SHP77 treated with DMSO at 0.1 percent for 48 hours (cell line): ENCODE measurements around the gene ELOVL7.
"Not testable (repeated sequence)": the region's sequence is repeated elsewhere in the genome, so short reads cannot be mapped to it uniquely, and the experiment has no call there.

Source experiments
- DNase-seq: peaks from one replicate; lab custom pipeline; 2025; lab: John Stamatoyannopoulos, UW

ELOVL7 gene

GRCh38 chr5:60795424-60795950, 48.6 kb downstream of the ELOVL7 start:
- not testable (repeated sequence) for DNase-seq

GRCh38 chr5:60794691-60795090, 49.4 kb downstream of the ELOVL7 start:
- no peak for DNase-seq

GRCh38 chr5:60792438-60792837, 51.6 kb downstream of the ELOVL7 start:
- no peak for DNase-seq

GRCh38 chr5:60789551-60789950, 54.5 kb downstream of the ELOVL7 start:
- no peak for DNase-seq

- DNase-seq, result no peak
These were observed 55.1 kb downstream of the ELOVL7 start for GRCh38 chr5:60788863-60789513.

GRCh38 chr5:60779466-60779865, 64.6 kb downstream of the ELOVL7 start:
- no peak for DNase-seq

- no peak for DNase-seq
These were observed 67.7 kb downstream of the ELOVL7 start for GRCh38 chr5:60776343-60776742.

- DNase-seq, result no peak
These were observed 78.9 kb downstream of the ELOVL7 start for GRCh38 chr5:60765019-60765709.

- DNase-seq, result no peak
These were observed 81.0 kb downstream of the ELOVL7 start for GRCh38 chr5:60763061-60763460.

GRCh38 chr5:60754495-60754894, 89.6 kb downstream of the ELOVL7 start:
- DNase-seq, result no peak

- no peak for DNase-seq
These were observed 99.4 kb downstream of the ELOVL7 start for GRCh38 chr5:60744682-60745081.

- no peak for DNase-seq
These were observed 100.4 kb downstream of the ELOVL7 start for GRCh38 chr5:60743511-60744314.

- no peak for DNase-seq
These were observed 103.7 kb downstream of the ELOVL7 start for GRCh38 chr5:60740322-60740721.

GRCh38 chr5:60738933-60739332, 105.1 kb downstream of the ELOVL7 start:
- DNase-seq, result no peak

GRCh38 chr5:60738461-60738860, 105.6 kb downstream of the ELOVL7 start:
- no peak for DNase-seq

- DNase-seq, result not testable (repeated sequence)
These were observed 113.2 kb downstream of the ELOVL7 start for GRCh38 chr5:60730858-60731257.

GRCh38 chr5:60727033-60727679, 116.9 kb downstream of the ELOVL7 start:
- no peak for DNase-seq

GRCh38 chr5:60724126-60724525, 119.9 kb downstream of the ELOVL7 start:
- no peak for DNase-seq

- DNase-seq, result peak; percentile 65
These were observed 121.7 kb downstream of the ELOVL7 start for GRCh38 chr5:60722416-60722815.

- DNase-seq, result no peak
These were observed 124.7 kb downstream of the ELOVL7 start for GRCh38 chr5:60719329-60719728.

- no peak for DNase-seq
These were observed 125.7 kb downstream of the ELOVL7 start for GRCh38 chr5:60718166-60718892.
